HepG2 (cell line): ENCODE results near the gene HS3ST2. TPM values are rescaled to one million over a fixed set of nuclear protein-coding genes. Genes with fewer than 3 reads are reported as not detected.
A peak's percentile ranks its signal among the peaks of the same experiment; 100 is the strongest.

Experiments
- CBX2 ChIP-seq, 2 experiments: fragments of 200-600 bp in 1 of 2; sonication (generic); formaldehyde crosslinking in 1 of 2; IDR thresholded peaks; 2 replicates each; pipeline versions ENCODE4 v1.7.0 to v1.8.1; 2018 to 2022; ENCODE audit warnings: low read depth in 2 of 2, low read length in 1 of 2, mild to moderate bottlenecking in 1 of 2, missing genetic modification reagents in 1 of 2
- CENPT ChIP-seq: sonication (generic); formaldehyde crosslinking; IDR thresholded peaks from 2 replicates; pipeline ENCODE4 v1.8.0; 2022; ENCODE audit warnings: low read depth, mild to moderate bottlenecking, moderate library complexity, missing genetic modification reagents
- CREM ChIP-seq, 2 experiments: sonication (generic) in 1 of 2; formaldehyde crosslinking in 1 of 2; IDR thresholded peaks; 2 replicates each; pipeline versions ENCODE4 v1.4.0 to v1.6.1; 2016 to 2020; ENCODE audit warnings: antibody characterized with exemption in 1 of 2, mild to moderate bottlenecking in 1 of 2, missing genetic modification reagents in 1 of 2
- FOXK2 ChIP-seq: fragments of 450-650 bp; IDR thresholded peaks from 2 replicates; pipeline ENCODE4 v1.6.1; 2016
- KIAA2018 ChIP-seq: sonication (generic); formaldehyde crosslinking; IDR thresholded peaks from 2 replicates; pipeline ENCODE4 v1.5.0; 2020; ENCODE audit warnings: mild to moderate bottlenecking, missing genetic modification reagents, borderline replicate concordance
- MIXL1 ChIP-seq: IDR thresholded peaks from 2 replicates; pipeline ENCODE4 v1.6.1; 2016
- SOX5 ChIP-seq: IDR thresholded peaks from 2 replicates; pipeline ENCODE4 v1.6.1; 2016; ENCODE audit warnings: borderline replicate concordance
- SP4 ChIP-seq: sonication (generic); formaldehyde crosslinking; IDR thresholded peaks from 2 replicates; pipeline ENCODE4 v1.8.1; 2023; ENCODE audit warnings: mild to moderate bottlenecking, missing genetic modification reagents
- TOE1 ChIP-seq: sonication (generic); formaldehyde crosslinking; IDR thresholded peaks from 2 replicates; pipeline ENCODE4 v1.4.0; 2020; ENCODE audit warnings: mild to moderate bottlenecking, missing genetic modification reagents
- ZIK1 ChIP-seq: sonication (generic); formaldehyde crosslinking; IDR thresholded peaks from 2 replicates; pipeline ENCODE4 v1.5.0; 2020; ENCODE audit warnings: mild to moderate bottlenecking, low read depth, missing genetic modification reagents, borderline replicate concordance
- ZMYM2 ChIP-seq: sonication (generic); formaldehyde crosslinking; IDR thresholded peaks from 2 replicates; pipeline ENCODE4 v1.8.0; 2022; ENCODE audit warnings: mild to moderate bottlenecking, missing genetic modification reagents
- ZNF296 ChIP-seq: sonication (generic); formaldehyde crosslinking; conservative IDR thresholded peaks from 2 replicates; pipeline ENCODE4 v1.5.0; 2020; ENCODE audit warnings: mild to moderate bottlenecking, missing genetic modification reagents
- ZNF335 ChIP-seq: sonication (generic); formaldehyde crosslinking; IDR thresholded peaks from 2 replicates; pipeline ENCODE4 v1.4.0; 2020; ENCODE audit warnings: missing genetic modification reagents
- ZNF468 ChIP-seq: sonication (generic); formaldehyde crosslinking; IDR thresholded peaks from 2 replicates; pipeline ENCODE4 v1.8.0; 2022; ENCODE audit warnings: mild to moderate bottlenecking, moderate library complexity, missing genetic modification reagents
- ZNF670 ChIP-seq: sonication (generic); formaldehyde crosslinking; IDR thresholded peaks from 2 replicates; pipeline ENCODE4 v1.8.0; 2022; ENCODE audit warnings: mild to moderate bottlenecking, missing genetic modification reagents, borderline replicate concordance
- ZXDC ChIP-seq: sonication (generic); formaldehyde crosslinking; IDR thresholded peaks from 2 replicates; pipeline ENCODE4 v1.5.0; 2020; ENCODE audit warnings: mild to moderate bottlenecking, missing genetic modification reagents
- ZZZ3 ChIP-seq: sonication (generic); formaldehyde crosslinking; IDR thresholded peaks from 2 replicates; pipeline ENCODE4 v1.4.0; 2020; ENCODE audit warnings: missing genetic modification reagents, mild to moderate bottlenecking, borderline replicate concordance
- polyA plus RNA-seq, 8 experiments: library from polyadenylated mRNA; depleted of rRNA in 3 of 8; stranded (reverse) in 7 of 8; unstranded in 1 of 8; fragments of >200 nt; fragmentation: Illumina TruSeq in 4 of 8; extraction: Trizol in 4 of 8; gene quantifications; 2 replicates each; pipeline versions ENCODE4 v1.2.1 to v1.2.3, GENCODE V29; 2011 to 2016; ENCODE audit warnings: low read depth in 4 of 8, missing spikeins in 1 of 8, mixed read lengths in 1 of 8; ENCODE audit not compliant: insufficient read depth in 1 of 8
- total RNA-seq, 5 experiments: library from RNA; depleted of rRNA; stranded (reverse); fragments of >200 nt; fragmentation: Illumina TruSeq; extraction: Trizol; gene quantifications; 2 replicates each; pipeline ENCODE4 v1.2.3, GENCODE V29; 2016; ENCODE audit warnings: low read depth in 1 of 5
- TF ChIP-seq, protein P1 (sequence below): sonication (generic); formaldehyde crosslinking; IDR thresholded peaks from 2 replicates; pipeline ENCODE4 v1.4.0; 2020; ENCODE audit warnings: mild to moderate bottlenecking, missing genetic modification reagents

Gene HS3ST2
- total and polyA plus RNA-seq, 2 of the 13 experiments (the other 11 are each of a cell fraction or from before 2014, with no cell fraction given): not detected

- TF ChIP-seq KIAA2018 (no peak), MIXL1 (CRISPR knock-in tag) (peak; percentile 82; the same call in 1 of the 2 replicates), CBX2 (IDR thresholded peaks at IDR 0.05; ENCODE audit: low read depth, low read length) (no peak), CBX2 (CRISPR knock-in tag; IDR thresholded peaks at IDR 0.05; ENCODE audit: low read depth) (peak; percentile 73; the same call in 1 of the 2 replicates), ZMYM2 (CRISPR knock-in tag) (no peak), SOX5 (CRISPR knock-in tag) (peak; percentile 38; the same call in 1 of the 2 replicates), SP4 (CRISPR knock-in tag) (peak; percentile 63; the same call in 1 of the 2 replicates), ZNF468 (CRISPR knock-in tag) (no peak), ZNF670 (no peak), CENPT (peak; percentile 87; the same call in 1 of the 2 replicates), TOE1 (CRISPR knock-in tag) (peak; percentile 90; the same call in 1 of the 2 replicates), ZZZ3 (CRISPR knock-in tag) (no peak), CREM (IDR thresholded peaks at IDR 0.05) (no peak), CREM (CRISPR knock-in tag; IDR thresholded peaks at IDR 0.05) (peak; percentile 65), ZNF335 (peak; percentile 87; the same call in 1 of the 2 replicates), FOXK2 (no peak), ZXDC (CRISPR knock-in tag) (no peak; the same call in 1 of the 2 replicates), ZIK1 (CRISPR knock-in tag) (peak; percentile 39; the same call in 1 of the 2 replicates), ZNF296 (CRISPR knock-in tag) (0 out of 2 replicates have a peak, but pooled peaks have one; percentile 72)
- TF ChIP-seq, protein P1, sequence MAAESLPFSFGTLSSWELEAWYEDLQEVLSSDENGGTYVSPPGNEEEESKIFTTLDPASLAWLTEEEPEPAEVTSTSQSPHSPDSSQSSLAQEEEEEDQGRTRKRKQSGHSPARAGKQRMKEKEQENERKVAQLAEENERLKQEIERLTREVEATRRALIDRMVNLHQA: no peak
These were observed 577 bp upstream of the HS3ST2 start (continued) for GRCh38 chr16:22813223-22813947.
